ENCODE results near the gene CREBZF. TPM values are rescaled to one million over a fixed set of nuclear protein-coding genes. Genes with fewer than 3 reads are reported as not detected.

Gene CREBZF
- total RNA-seq, 4 donors from 2014 or later = 63.2 to 162 (median 90.5) TPM

Other genes with a start within 250 kb of the CREBZF start
- 1 to 10 TPM in 3 of 4 donors, under 1 TPM in 1; 0.18 to 8.3 (median 2.5) TPM for gene DLG2, start 37.8 kb downstream of the CREBZF start, total RNA-seq
- 10 to 100 TPM; 26.9 to 52.8 (median 39.9) TPM for gene TMEM126B, start 36.5 kb downstream of the CREBZF start, total RNA-seq
- 10 to 100 TPM in 3 of 4 donors, not detected in 1; 10.3 to 21.7 (median 13.8) TPM for gene TMEM126A, start 17.2 kb downstream of the CREBZF start, total RNA-seq
- 10 to 100 TPM in 1 of 4 donors, 1 to 10 TPM in 3; 2.5 to 14.0 (median 7.7) TPM for gene CCDC89, start 21.1 kb upstream of the CREBZF start, total RNA-seq
- 100 to 1,000 TPM in 3 of 4 donors, 10 to 100 TPM in 1; 96.6 to 211 (median 125) TPM for gene SYTL2, start 146.0 kb upstream of the CREBZF start, total RNA-seq
- not detected for gene CCDC83, start 190.3 kb upstream of the CREBZF start, total RNA-seq

All from Peyer's patch (tissue), 4 donors.